Occipital lobe (tissue), 2 donors: ENCODE data around the gene DAPL1. TPM values are rescaled to one million over a fixed set of nuclear protein-coding genes. Genes with fewer than 3 reads are reported as not detected.

Source experiments
- DNase-seq: peaks from one replicate; lab custom pipeline; 2025; lab: John Stamatoyannopoulos, UW
- total RNA-seq: library from RNA; depleted of rRNA; stranded (reverse); fragments of >200 nt; gene quantifications from one replicate; pipeline ENCODE4 v1.2.3, GENCODE V29; 2014

Gene DAPL1, protein sequence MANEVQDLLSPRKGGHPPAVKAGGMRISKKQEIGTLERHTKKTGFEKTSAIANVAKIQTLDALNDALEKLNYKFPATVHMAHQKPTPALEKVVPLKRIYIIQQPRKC
- not detected for total RNA-seq

DNA sequence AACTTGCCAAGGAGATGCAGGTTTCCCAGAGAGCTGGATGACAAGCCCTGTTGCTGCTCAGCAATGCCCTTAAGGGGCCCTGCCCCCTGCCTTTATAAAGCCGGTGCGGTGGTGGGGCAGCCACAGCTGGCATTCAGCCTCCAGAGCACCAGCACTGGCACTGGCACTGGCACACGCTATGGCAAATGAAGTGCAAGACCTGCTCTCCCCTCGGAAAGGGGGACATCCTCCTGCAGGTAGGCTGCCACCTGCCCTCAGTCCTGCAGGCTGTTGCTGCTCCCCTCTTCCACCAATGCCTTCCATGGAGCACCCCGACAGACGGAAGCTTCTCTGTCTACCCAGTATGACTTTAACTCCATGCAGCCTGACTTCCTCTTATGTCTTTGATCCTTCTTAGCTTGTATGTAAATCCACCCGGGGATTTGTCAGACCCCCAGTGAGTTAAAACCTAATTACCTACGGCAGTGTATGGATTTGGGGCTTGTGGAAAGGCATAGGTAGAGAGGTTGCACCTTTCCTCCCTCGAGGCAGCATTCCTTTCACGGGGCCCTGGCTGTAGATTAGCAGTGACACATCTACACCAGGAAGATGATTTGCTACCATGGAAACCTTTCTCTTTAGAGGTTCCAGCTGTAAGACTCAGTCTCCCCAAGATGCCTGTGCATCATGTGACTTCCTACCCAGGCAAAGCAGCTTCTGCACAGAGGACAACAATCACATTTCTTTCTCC is at the start of gene DAPL1:
DAPL1 (plus strand) TSS at position 123 of the 730 bp plus-strand sequence; CDS start at position 179, 56 bp downstream.
- no peak for DNase-seq

DNA sequence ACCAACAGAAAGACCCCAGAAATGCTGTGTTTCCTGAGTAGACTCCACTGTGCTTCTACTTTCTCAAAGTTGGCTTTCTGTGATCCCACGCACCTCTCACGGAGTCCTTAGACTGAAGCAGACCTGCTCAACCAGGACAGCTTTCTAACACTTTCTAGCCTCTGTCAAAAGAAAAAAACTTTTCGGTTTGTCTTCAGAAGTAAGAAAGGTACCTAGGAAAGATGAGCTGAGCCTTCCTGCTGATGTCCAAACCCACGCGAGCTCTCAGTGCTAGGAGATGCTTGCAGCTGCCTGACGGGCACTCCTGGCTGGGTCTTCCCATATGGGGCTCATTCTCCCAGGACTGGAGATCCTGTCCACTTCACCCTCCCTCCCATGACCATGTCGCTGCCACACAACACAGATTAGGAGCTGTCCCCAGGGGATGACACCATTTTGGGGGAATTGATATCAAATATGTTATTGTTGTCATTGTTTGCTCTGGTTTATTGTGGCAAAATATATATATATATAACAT is 49.2 kb upstream of the DAPL1 start:
- DNase-seq: no peak

DNA sequence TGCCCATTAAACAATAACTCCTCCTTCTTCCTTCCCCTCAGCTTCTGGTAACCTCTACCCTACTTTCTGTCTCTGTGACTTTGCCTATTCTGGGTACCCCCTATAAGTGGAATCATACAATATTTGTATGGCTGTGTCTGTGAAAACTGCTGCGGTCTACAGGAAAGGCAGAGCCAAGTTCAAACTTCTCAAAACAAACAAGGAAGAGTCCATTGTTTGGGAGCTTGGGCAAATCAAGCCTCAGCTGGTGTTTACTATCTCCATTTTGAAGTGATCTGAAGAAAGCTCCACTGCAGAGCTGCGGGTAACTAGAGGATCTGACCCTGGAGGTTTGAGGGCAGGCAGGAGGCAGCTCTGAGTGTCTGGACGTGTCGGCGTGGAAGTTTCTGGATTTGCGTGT is 48.6 kb upstream of the DAPL1 start:
- DNase-seq: no peak

DNA sequence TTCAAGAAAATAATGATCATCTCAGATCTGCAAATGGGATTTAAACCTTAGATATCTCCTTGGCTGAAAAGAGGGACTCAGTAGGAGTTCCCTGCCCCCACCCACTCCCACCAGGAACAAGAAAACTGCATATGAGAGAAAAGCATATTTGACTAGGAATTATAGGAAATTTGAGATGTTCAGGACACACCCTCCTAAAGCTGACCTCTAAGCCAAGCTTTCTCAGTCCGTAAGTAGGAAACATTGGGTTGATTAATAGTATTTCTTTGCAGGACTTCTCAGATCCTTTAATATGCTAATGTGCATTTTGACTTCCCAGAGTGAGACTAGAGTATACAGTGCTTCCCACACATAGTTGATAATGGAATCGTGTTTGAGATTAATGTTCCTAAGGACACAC is 47.8 kb upstream of the DAPL1 start:
- DNase-seq: no peak

DNA sequence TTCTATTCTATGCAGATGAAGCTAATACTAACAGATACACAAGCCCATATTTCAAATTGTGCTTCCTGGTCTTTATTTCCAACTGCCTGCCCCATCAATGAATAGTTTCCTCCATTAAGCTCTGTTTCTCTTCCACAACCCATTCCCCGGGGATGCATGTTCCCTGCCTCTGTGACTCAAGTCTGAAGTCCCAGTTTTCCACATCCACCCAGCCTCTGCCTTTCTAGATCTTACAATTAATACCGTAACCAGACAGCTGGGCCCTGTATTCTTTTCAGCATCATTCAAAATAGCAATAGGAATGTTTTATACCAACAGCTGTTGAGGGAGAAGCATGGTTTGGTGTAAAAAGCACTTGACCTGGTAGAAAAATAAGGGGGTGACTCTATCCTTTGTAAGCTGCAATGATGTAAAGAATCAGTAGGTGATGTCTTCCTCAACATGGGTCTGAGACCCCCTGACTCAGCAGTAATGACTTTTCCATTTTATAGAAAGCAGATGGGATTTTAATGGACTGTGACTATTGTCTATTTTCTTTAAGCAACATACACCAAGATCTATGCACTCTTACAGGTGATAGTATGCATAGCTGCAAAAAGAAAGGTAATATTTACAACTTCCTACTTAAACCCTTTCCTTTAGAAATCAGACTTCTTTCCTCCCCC is 46.1 kb upstream of the DAPL1 start:
- no peak for DNase-seq

DNA sequence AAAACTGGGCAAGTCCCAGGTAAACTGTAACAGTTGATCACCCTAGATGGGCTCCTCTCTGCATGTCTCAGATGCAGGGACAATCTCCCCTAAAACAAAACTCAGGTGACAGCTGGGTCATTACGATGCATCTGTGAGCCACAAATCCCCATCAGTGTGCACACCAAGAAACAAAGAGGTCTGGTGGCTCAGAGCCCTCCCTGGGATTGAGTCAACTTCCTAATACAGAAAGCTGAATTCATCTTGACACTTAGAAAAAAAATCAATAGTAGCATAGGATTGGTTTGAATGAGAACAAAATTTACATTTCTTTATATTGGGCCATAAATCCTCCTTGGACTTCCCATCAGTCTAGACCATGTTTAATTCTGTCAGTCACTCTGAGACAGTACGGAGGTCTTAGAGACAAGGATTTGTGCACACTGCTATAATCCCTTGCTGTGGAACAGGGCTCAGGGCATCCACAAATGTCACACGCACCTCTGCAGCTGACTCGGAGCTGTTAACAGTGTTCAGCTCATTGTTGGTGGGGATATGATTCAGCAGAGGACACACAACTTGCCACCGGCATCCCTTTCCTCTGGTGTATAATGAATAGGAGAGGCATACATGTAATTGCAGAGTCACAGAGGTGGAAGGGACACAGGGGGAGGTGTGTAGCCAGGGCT is 44.5 kb upstream of the DAPL1 start:
- no peak for DNase-seq

DNA sequence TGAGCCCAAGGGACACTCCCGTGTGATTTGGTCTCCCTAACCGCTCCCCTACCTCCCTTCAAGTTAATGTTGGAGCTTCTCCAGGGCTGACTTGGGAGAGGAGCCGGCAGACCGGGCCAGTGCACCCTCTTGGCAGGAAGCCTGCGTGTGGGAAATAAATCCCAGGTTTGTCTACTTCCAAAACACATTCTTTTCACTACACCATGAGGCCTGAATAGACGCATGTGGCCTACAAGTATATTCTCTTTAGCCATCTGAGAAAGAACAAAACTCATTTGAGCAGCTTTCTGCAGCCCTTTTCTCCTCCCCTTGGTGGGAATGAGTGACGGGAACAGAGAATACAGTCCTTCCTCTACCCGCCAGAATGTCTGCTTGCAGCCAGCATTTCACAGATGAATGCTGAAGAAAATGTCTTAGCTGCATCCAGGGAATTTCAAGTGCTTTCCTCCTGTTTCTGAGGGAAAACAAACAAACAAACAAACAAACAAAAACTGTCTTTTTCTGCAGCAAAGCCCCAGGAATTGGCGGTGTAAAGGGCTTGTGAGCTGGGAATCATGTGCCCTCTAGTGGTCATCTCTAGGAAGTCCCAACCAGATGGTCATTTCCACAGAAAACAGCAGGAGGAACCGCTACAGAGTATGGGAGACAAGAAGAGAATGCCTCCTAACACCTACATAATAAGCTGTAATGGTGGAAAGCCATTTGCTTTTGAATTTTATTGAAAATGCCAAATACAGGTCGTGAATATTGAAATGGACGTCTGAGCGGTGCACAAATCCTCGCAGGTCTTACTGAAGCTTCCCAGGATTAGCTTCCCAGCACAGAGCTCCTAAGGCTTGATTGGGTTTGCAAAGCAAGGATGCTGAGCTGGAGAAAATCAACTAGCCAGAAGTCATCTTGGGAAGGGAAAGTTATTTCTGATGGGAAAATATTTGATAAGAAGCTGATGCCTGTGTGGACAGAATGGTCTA is 41.2 kb upstream of the DAPL1 start:
- DNase-seq: peak; percentile 54

DNA sequence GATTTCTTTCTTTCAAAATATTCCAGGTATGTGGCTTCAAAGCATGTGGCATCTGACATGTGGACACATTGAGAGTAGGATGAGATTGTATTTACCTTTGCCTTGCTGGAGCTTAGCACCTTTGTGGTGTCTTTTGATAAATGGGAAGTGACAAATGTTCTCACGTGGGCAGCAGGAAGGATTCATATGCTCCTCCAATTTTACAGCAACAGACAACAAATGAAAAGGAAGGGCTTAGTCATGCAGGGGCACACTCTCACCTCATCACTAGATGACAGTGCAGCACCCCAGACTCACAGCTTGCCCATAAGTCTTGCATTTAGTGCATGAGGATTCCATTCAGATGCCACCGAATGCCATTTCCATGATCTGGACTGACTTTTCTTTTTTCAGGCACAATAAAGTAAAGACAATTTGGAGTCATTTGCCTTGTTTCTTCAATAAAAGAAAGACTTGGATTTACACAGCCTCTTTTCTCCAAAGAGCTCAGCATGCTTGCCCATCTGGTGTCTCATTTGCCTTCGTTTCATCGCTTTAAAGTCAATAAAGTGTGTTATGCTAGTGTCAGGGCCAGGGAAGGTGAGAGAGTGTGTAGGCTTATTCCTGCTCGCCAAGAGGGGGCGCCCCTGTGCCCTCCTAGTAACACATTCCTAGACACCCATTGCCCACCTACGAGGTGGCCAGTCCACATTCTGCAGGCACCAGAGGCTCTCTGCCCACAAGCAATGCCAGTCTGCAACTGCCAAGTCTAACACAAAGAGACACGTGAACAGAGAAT is 39.6 kb upstream of the DAPL1 start:
- no peak for DNase-seq

DNA sequence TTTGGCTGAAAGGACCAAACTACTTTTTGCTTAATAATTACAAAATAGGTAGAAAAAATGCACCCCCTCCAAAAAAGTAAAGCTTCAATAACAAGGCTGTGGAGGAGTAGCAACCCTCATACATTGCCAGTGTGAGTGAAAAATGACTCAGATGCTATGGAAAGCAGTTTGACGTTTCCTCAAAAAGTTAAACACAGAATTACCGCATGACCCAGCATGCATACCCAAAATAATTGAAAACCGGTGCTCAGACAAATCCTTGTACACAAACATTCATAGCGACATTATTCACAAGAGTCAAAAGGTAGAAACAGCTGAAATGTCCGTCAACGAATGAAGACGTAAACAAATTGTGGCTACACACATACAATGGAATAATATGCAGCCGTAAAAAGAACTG is 38.8 kb upstream of the DAPL1 start:
- DNase-seq: no peak

DNA sequence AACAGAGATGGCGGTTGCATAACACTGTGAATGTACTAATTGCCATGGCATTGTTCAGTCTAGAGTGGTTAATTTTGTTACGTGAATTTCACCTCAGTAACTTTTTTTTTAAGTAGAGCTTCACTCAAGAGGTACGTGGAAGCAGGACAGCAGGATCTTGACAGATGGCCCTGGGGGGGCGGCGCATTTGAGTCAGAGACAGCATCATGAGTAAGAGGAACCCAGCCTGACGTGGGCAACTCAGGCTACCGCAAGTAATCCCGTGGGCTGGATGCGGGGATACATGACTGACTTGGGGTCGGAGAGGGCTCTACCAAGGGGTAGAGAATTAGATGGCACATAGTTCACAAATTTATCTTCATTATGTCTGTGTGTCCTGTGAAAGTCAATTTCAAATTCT is 38.1 kb upstream of the DAPL1 start:
- DNase-seq: peak; percentile 40

DNA sequence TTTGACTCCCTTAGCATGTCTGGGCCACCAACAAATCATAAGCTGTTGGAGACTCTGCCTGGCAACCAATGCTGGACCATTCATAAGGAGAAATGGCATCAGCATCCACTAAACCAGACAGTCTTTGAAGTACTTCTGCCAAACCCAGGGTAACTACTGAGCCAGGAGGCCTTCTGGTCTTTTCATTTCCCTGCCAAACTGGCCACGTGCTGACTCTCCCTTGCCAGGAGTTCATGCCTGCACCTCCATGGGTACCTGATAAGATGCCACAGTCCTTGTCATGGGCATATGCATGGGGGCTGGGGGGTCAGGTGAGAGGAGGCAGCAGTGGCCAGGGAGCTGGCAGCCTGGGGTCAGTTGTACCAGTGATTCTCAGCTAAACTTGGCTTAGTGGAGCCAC is 34.2 kb upstream of the DAPL1 start:
- no peak for DNase-seq

DNA sequence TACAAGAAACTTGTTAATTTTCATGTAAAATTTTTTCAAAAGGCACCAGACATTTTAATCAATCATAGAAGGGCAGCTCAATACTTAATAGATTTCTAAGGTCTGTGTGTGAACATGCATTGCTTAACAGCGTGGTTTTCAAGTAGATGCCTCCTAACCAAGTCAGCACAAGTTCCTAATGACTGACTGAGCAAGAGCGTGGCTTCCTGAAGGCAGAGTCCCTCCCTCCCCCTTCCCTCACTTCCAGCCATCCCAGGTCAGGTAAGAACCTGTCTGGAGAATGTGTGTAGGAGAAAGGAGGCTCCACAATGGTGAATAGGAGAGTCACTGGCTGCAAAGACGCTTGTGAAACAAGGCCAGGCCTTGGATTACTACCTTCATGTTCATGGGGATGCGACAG is 33.5 kb upstream of the DAPL1 start:
- no peak for DNase-seq

DNA sequence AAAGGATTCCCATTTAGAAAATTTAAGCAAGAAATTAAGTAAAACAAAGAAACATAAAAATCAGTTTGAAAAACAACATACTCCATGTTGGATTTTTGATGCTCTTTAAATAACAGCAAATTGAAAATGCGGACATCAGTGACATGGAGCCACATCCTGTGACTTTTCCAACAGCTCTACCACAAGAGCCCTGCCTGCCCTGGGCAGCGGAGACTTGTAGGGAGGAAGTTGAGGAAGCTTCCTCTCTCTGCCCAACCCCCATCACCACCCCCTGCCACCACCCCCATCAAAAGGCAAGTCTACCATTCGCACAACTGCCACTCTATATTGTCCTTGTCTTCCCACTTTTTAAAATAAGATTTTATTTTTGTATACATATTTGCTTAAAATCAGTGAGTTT is 32.8 kb upstream of the DAPL1 start:
- no peak for DNase-seq

DNA sequence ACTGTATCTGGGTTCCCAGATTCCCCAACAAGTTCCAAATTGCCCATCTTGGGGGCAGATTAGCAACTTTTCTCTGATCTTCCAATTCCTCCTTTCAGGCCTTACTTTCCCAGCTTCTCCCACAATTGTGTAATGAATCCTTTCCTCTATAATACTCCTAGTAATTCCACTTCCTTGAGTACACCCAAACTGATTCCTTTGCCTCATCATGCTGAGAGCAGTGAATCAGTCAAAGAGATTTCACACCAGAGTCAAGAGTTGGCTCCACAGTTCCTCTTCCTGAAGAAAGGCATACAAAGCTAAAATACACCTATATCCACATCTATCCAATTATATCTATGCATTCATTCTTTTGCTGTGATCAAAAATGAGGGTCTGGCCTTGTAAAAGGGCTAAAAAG is 28.6 kb upstream of the DAPL1 start:
- no peak for DNase-seq

DNA sequence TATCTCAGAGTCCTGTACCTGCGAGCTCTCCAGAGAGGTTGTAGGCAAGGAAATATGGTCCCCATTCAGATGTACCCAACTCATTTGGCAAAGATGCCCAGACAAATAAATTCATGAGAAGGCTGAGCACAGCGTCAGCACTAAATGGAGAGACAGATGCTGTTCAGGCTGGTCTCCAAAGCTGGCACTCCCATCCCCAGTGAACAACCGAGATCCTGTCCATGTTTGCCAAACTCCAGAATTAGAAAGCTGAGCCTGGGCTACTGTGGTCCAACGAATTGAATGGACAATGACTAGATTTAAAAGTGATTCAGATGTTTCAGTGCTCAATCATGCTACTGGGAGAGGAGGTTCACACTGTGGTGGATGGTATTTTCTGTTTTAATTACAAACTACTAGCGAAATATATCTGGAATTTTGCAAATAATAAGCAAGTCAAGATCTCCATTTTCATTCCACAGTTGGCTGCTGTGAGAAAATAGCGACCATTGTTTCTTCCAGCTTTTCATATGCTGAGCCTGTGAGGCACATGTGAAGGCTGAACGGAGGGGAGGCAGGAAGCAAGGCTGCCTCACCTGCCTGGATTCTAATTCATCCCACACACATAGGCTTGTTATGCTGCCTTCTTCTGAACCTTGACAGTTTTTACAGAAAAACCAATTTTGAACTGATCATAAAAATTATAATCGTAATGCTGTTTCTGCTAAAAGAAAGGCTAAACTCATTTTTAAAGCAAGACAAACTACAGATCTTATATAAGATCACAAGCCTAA is 22.6 kb upstream of the DAPL1 start:
- DNase-seq: peak; percentile 75

DNA sequence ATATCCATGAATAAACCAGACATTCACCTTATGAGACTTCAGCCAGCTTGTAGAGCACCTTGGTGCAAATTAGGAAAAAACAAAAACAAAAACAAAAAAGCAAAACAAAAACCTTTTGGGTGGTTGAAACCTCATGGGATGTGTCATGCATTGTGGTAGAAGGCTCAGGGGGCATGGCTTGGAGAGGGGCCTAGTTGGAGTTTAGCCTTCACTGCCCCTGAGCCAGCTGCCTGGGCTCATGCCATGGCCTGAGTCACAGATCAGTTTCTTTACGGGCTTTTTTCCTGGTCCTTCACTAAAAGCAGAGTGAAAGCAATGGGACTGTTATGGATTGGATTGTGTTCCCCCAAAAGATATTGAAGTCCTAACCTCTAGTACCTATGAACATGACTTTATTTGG is 22.0 kb upstream of the DAPL1 start:
- peak; percentile 8 for DNase-seq

DNA sequence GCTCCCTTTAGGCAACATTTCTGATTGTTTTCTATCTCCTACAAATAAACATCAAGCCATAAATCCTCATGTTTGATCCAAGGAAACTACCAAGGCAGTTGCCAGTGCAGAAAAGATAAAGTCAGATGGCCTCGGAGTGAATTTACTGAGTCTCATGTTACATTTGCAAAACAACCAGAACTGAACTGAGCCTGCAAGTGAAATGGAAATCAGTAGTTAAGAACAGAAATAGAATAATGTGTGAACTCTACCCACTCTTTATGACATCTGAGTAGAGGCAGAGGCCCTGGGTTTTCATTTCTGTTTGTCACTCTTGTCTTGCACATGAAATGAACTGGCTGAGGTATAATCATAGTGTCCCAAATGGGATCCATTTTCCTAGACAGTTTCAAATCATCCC is 20.4 kb upstream of the DAPL1 start:
- DNase-seq: no peak

DNA sequence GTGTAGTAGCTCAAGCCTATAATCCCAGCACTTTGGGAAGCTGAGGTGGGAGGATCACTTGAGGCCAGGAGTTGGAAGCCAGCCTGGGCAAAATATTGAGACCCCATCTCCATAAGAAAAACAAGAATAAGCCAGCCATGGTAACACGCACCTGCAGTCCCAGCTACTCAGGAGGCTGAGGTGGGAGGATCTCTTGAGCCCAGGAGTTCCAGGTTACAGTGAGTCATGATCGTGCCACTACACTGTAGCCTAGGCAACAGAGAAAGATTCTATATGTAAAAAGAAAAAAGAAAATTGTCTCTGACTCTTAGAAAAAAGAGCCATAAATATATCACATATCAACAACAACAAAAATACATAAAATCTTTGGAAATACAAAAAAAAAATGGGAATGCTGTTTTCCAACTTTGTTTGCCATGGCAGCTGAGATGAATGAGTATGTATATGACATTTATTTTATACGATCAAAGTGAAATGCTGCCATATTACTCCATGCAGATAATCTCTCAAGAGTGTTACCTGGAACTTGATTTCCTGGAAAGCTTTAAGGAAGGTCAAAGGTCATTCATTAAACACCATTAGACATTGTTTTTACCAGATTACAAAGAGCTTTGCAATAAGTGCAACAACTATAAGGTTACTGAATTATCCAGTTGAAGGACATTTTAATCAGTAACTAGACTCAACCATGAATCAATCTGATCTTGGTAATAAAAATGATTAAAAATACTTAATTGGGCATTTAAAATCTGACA is 19.7 kb upstream of the DAPL1 start:
- no peak for DNase-seq

DNA sequence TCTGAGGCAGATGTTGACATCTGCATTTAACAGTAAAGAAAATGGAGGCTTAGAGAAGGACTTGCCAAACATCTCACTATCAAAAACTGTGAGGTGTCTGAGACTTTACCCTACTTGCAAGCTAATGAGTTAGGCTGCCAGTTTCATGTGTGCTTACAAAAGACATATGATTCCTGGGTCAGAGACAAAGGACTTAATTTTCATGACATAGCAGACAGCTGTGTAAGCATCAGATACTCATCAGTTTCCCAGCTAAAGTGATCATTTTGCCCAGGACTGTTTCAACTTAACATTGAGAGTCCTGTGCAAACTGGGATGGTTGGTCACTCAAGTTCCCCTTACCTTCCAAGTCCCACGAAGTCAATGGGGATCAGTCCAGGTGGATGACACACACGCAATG is 18.9 kb upstream of the DAPL1 start:
- DNase-seq: no peak
